Measurements from ENCODE around the gene SCAPER.

SCAPER gene

DNA sequence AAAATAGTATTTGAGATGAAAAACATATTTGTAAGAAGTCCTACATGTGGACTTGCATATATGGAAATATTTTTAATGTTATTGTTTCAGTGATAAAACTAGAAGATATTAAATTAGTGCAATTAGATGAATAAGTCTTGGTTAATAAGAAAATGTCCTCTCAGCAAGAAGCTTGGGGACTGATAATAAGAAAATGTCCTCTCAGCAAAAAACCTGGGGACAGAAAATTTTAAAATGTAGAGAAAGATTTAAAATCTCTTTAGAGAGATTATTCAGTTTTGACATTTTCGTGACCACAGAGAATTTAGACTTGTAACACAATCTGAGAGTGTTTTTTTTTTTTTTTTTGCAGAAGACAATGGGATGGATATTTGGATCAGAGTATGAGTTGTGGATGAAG is 412.6 kb downstream of the SCAPER start:
- no peaks in the 10 kb centered on the region for H3K36me3 ChIP-seq (ENCODE audit: control insufficient read depth, insufficient read depth, low read length)
- no peaks in the 10 kb centered on the region for H3K27me3 ChIP-seq (ENCODE audit: control insufficient read depth, insufficient read depth, low read length)
- no peaks in the 10 kb centered on the region for H3K9me3 ChIP-seq (ENCODE audit: control insufficient read depth, low read length)
- no peak overlapping the region for H3K9ac ChIP-seq (ENCODE audit: low read length)
- no peak overlapping the region for H3K4me3 ChIP-seq (ENCODE audit: low read length)
- no peaks in the 10 kb centered on the region for H3K4me1 ChIP-seq (ENCODE audit: control insufficient read depth, insufficient read depth, low read length)

DNA sequence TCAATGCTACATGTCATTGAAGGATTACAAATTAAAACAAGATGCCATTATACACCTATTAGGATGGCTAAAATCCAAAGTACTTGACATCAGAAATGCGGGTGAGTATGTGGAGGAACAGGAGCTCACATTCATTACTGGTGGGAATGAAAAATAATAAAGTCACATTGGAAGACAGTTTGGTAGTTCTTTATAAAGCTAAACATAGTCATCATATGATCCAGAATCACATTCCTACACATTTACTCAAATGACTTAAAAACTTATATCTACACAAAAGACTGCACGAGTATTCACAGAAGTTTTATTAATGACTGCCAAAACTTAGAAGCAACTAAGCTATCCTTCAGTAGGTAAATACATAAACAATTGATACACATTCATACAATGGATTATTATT is 421.4 kb downstream of the SCAPER start:
- no peaks in the 10 kb centered on the region for H3K36me3 ChIP-seq (ENCODE audit: control insufficient read depth, insufficient read depth, low read length)
- H3K4me3 ChIP-seq (ENCODE audit: low read length), result no peak overlapping the region
- H3K4me1 ChIP-seq (ENCODE audit: control insufficient read depth, insufficient read depth, low read length), result no peaks in the 10 kb centered on the region
- H3K9ac ChIP-seq (ENCODE audit: low read length), result no peak overlapping the region
- H3K27me3 ChIP-seq (ENCODE audit: control insufficient read depth, insufficient read depth, low read length), result no peaks in the 10 kb centered on the region
- H3K9me3 ChIP-seq (ENCODE audit: control insufficient read depth, low read length), result no peaks in the 10 kb centered on the region

DNA sequence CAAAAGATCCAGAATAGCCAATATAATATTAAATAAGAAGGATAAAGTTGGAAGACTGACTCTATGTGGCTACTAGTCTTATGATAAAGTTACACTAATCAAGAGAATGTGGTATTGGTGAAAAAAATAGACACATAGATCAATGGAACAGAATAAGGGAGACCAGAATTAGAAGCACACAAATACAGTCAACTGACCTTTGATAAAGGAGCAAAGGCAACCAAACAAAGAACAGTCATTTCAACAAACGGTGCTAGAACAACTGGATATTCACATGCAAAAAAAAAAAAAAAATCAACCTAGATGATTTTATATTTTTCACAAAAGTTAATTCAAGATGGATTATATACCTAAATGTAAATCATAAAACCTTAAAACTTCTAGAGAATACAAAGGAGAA is 422.1 kb downstream of the SCAPER start:
- Histone ChIP-seq H3K36me3 (ENCODE audit: control insufficient read depth, insufficient read depth, low read length) (no peaks in the 10 kb centered on the region), H3K9ac (ENCODE audit: low read length) (no peak overlapping the region), H3K9me3 (ENCODE audit: control insufficient read depth, low read length) (no peaks in the 10 kb centered on the region), H3K4me1 (ENCODE audit: control insufficient read depth, insufficient read depth, low read length) (no peaks in the 10 kb centered on the region), H3K4me3 (ENCODE audit: low read length) (no peak overlapping the region), H3K27me3 (ENCODE audit: control insufficient read depth, insufficient read depth, low read length) (no peaks in the 10 kb centered on the region)

DNA sequence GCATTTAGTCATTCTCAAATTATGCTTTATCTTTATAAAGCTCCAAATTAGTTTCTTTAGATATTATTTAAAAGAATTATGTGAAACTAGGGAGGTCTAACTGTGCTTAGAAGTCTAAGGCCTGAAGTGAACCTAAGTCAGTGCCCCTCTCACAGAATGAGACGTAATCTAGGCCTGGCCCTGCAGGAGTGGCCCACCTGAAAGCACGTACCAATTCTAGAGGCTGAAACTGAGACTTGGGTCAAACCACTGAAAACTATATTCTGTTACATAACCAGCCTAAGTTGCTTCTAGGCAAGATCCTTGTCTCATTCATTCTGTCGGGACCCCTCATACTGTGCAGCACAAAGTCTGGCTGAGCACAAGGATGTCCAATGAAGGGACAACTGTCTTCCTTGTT is 424.9 kb downstream of the SCAPER start:
- H3K4me1 ChIP-seq (ENCODE audit: control insufficient read depth, insufficient read depth, low read length), result no peaks in the 10 kb centered on the region
- no peak overlapping the region for H3K4me3 ChIP-seq (ENCODE audit: low read length)
- H3K9ac ChIP-seq (ENCODE audit: low read length), result no peak overlapping the region
- H3K36me3 ChIP-seq (ENCODE audit: control insufficient read depth, insufficient read depth, low read length), result no peaks in the 10 kb centered on the region
- no peaks in the 10 kb centered on the region for H3K27me3 ChIP-seq (ENCODE audit: control insufficient read depth, insufficient read depth, low read length)
- H3K9me3 ChIP-seq (ENCODE audit: control insufficient read depth, low read length), result no peaks in the 10 kb centered on the region

DNA sequence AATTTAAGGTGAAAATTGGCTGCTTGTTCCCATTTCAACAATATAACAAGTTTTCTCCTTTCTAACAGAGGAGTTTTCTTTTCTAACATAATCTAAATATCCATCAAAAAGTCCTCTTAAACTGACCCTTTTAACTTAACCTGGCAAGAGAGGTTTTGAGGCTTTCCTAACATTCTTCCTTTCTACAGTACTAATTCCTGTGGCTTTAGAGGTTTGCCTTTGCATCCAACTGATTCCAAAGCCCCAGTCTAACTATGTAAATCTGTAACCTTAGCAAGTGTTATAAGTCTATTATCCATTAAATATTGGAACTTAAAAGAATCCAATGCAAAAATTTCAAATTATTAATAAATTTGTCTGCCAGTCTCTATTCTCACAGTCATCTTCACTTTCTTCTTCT is 434.4 kb downstream of the SCAPER start:
- Histone ChIP-seq H3K9me3 (ENCODE audit: control insufficient read depth, low read length) (no peaks in the 10 kb centered on the region), H3K27me3 (ENCODE audit: control insufficient read depth, insufficient read depth, low read length) (no peaks in the 10 kb centered on the region), H3K4me1 (ENCODE audit: control insufficient read depth, insufficient read depth, low read length) (no peaks in the 10 kb centered on the region), H3K9ac (ENCODE audit: low read length) (no peak overlapping the region), H3K36me3 (ENCODE audit: control insufficient read depth, insufficient read depth, low read length) (no peaks in the 10 kb centered on the region), H3K4me3 (ENCODE audit: low read length) (no peak overlapping the region)

DNA sequence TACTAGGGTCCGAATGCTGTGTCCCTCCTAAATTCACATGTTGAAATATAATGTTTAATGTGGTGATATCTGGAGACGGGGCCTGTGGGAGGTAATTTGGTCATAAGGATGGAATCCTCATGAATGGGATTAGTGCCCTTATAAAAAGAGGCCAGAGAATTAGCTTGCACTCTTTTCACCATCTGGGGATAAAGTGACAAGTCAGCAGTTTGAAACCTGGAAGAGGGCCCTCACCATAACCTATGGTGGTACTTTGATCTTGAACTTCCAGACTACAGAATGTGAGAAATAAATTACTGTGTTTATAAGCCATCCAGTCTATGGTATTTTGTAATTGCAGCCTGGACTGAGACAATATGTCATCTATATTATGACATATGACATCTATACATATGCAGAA is 436.4 kb downstream of the SCAPER start:
- no peaks in the 10 kb centered on the region for H3K4me1 ChIP-seq (ENCODE audit: control insufficient read depth, insufficient read depth, low read length)
- no peaks in the 10 kb centered on the region for H3K9me3 ChIP-seq (ENCODE audit: control insufficient read depth, low read length)
- H3K9ac ChIP-seq (ENCODE audit: low read length), result no peak overlapping the region
- H3K36me3 ChIP-seq (ENCODE audit: control insufficient read depth, insufficient read depth, low read length), result no peaks in the 10 kb centered on the region
- H3K27me3 ChIP-seq (ENCODE audit: control insufficient read depth, insufficient read depth, low read length), result no peaks in the 10 kb centered on the region
- H3K4me3 ChIP-seq (ENCODE audit: low read length), result no peak overlapping the region

DNA sequence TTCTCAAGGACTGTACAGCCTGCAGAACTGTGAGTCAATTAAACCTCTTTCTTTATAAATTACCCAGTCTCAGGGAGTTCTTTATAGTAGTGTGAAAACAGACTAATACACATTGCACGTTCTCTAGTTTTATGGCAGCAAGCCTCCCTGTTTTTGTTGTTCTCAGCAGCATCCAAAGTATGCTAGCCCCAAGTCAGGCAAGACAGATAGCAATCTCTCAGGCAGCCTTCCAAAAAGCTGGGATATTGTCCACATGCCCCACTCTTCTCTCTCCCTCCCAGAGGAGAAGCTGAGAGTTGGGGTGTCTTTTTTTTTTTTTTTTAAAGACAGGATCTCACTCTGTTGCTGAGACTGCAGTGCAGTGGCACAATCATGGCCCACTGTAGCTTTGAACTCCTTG is 438.0 kb downstream of the SCAPER start:
- H3K36me3 ChIP-seq (ENCODE audit: control insufficient read depth, insufficient read depth, low read length), result no peaks in the 10 kb centered on the region

DNA sequence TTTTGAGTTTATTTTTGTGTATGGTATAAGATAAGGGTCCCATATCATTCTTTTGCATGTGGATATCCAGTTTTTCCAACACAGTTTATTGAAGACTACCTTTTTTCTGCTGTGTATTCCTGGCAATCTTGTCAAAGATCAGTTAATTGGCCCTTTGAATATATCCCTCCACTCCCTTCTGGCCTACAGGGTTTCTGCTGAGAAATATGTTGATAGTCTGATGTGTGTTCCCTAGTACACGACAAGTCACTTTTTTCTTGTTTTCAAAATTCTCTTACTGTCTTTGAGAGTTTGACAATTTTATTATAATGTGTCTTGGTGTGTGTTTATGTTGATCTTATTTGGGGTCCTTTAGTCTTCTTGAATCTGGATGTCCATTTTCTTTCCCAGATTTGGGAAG is 439.4 kb downstream of the SCAPER start:
- no peaks in the 10 kb centered on the region for H3K4me1 ChIP-seq (ENCODE audit: control insufficient read depth, insufficient read depth, low read length)
- no peak overlapping the region for H3K9ac ChIP-seq (ENCODE audit: low read length)
- H3K36me3 ChIP-seq (ENCODE audit: control insufficient read depth, insufficient read depth, low read length), result no peaks in the 10 kb centered on the region

More for the DNA sequence above, 438.0 kb downstream of the SCAPER start:
- no peaks in the 10 kb centered on the region for H3K27me3 ChIP-seq (ENCODE audit: control insufficient read depth, insufficient read depth, low read length)
- H3K4me1 ChIP-seq (ENCODE audit: control insufficient read depth, insufficient read depth, low read length), result no peaks in the 10 kb centered on the region
- H3K9me3 ChIP-seq (ENCODE audit: control insufficient read depth, low read length), result no peaks in the 10 kb centered on the region
- H3K4me3 ChIP-seq (ENCODE audit: low read length), result no peak overlapping the region
- H3K9ac ChIP-seq (ENCODE audit: low read length), result no peak overlapping the region

DNA sequence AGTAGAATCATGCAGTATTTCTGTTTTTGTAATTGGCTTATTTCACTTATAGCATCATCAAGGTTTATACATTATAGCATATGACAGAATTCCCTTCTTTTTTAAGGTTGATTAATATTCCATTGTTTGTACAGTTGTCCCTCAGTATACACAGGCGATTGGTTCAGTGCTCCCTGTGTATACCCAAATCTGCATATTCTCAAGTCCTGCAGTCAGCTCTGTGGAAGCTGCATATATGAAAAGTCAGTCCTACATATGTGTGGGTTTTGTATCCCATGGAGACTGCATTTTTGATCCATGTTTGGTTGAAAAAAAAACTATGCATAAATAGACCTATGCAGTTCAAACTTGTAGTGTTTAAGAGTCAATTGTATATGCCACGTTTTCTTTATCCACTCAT is 440.9 kb downstream of the SCAPER start:
- Histone ChIP-seq H3K9ac (ENCODE audit: low read length) (no peak overlapping the region), H3K4me3 (ENCODE audit: low read length) (no peak overlapping the region), H3K36me3 (ENCODE audit: control insufficient read depth, insufficient read depth, low read length) (no peaks in the 10 kb centered on the region), H3K4me1 (ENCODE audit: control insufficient read depth, insufficient read depth, low read length) (no peaks in the 10 kb centered on the region), H3K9me3 (ENCODE audit: control insufficient read depth, low read length) (no peaks in the 10 kb centered on the region), H3K27me3 (ENCODE audit: control insufficient read depth, insufficient read depth, low read length) (no peaks in the 10 kb centered on the region)

More for the DNA sequence above, 439.4 kb downstream of the SCAPER start:
- Histone ChIP-seq H3K9me3 (ENCODE audit: control insufficient read depth, low read length) (no peaks in the 10 kb centered on the region), H3K27me3 (ENCODE audit: control insufficient read depth, insufficient read depth, low read length) (no peaks in the 10 kb centered on the region), H3K4me3 (ENCODE audit: low read length) (no peak overlapping the region)

DNA sequence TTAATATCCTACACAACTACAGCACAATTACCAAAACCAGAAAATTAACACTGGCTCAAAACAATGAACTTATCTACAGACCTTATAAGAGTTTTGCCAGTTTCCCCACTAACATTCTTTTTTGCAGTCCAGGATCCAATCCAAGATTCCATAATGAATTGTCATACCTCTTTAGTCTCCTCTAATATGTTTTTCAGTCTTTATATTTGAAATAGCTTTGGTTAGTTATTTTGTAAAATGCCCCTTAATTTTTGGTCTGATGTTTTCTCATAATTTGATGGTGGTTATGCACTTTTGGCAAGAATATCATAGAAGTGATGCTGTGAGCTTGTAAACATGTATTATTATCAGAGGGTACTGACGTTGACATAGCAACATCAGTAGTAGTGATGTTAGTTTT is 444.3 kb downstream of the SCAPER start:
- no peaks in the 10 kb centered on the region for H3K36me3 ChIP-seq (ENCODE audit: control insufficient read depth, insufficient read depth, low read length)
- H3K27me3 ChIP-seq (ENCODE audit: control insufficient read depth, insufficient read depth, low read length), result no peaks in the 10 kb centered on the region
- H3K4me1 ChIP-seq (ENCODE audit: control insufficient read depth, insufficient read depth, low read length), result no peaks in the 10 kb centered on the region
- no peaks in the 10 kb centered on the region for H3K9me3 ChIP-seq (ENCODE audit: control insufficient read depth, low read length)
- H3K9ac ChIP-seq (ENCODE audit: low read length), result no peak overlapping the region
- no peak overlapping the region for H3K4me3 ChIP-seq (ENCODE audit: low read length)

DNA sequence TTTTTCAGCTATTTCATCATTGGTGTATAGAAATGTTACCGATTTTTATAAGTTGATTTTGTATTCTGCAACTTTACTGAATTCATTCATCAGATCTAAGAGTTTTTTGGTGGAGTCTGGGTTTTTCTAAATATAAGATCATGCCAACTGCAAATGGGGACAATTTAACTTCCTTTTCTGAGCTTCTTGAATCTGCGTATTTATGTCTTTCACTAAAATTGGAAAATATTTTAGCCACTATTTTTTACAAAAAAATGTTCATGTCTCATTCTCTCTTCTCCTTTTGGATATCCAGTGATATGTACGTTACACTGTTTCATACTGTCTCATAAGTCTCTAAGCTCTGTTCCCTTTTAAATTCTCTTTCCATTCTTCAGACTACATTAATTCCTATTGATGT is 444.8 kb downstream of the SCAPER start:
- H3K9ac ChIP-seq (ENCODE audit: low read length), result no peak overlapping the region
- no peak overlapping the region for H3K4me3 ChIP-seq (ENCODE audit: low read length)
- H3K36me3 ChIP-seq (ENCODE audit: control insufficient read depth, insufficient read depth, low read length), result no peaks in the 10 kb centered on the region
- H3K4me1 ChIP-seq (ENCODE audit: control insufficient read depth, insufficient read depth, low read length), result no peaks in the 10 kb centered on the region
- no peaks in the 10 kb centered on the region for H3K27me3 ChIP-seq (ENCODE audit: control insufficient read depth, insufficient read depth, low read length)
- H3K9me3 ChIP-seq (ENCODE audit: control insufficient read depth, low read length), result no peaks in the 10 kb centered on the region

DNA sequence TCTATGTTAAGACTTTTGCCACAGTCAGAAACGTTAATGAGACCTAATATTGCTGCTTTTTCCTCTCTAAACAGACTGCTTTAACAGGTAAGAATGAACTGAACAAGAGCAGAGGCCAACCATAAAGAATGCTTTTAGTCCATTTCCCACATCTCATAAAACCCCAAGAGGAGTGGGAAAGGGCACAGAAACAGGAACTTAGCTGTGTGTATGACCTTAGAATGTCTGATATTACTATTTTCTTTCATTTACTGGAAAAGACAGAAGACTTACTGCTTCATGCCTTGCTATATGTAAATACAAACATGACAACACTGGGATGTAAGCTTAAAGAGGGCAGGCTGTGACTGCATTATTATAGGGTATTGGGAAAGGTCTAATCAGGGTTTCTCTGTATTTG is 453.6 kb downstream of the SCAPER start:
- Histone ChIP-seq H3K4me1 (ENCODE audit: control insufficient read depth, insufficient read depth, low read length) (no peaks in the 10 kb centered on the region), H3K4me3 (ENCODE audit: low read length) (no peak overlapping the region), H3K9ac (ENCODE audit: low read length) (no peak overlapping the region), H3K27me3 (ENCODE audit: control insufficient read depth, insufficient read depth, low read length) (no peaks in the 10 kb centered on the region), H3K36me3 (ENCODE audit: control insufficient read depth, insufficient read depth, low read length) (no peaks in the 10 kb centered on the region), H3K9me3 (ENCODE audit: control insufficient read depth, low read length) (no peaks in the 10 kb centered on the region)

DNA sequence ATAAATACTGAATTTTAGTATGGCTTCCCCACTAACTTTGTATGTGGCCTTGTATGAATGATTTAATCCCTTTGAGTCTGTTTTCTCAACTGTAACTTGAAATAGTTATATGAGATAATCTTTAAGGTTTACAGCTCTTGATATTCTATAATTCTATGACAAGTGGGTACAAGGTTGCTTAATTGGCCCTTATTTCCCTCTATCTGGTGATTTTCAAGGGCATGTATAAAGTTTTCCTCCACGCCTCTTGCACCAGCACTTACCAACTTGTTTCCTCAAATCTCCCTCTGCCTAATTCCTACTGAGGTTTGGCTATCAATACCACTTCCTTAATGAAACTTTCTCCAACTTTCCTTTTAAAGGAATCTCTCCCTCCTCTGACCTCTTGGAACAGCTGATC is 455.7 kb downstream of the SCAPER start:
- no peaks in the 10 kb centered on the region for H3K27me3 ChIP-seq (ENCODE audit: control insufficient read depth, insufficient read depth, low read length)
- no peaks in the 10 kb centered on the region for H3K4me1 ChIP-seq (ENCODE audit: control insufficient read depth, insufficient read depth, low read length)
- no peak overlapping the region for H3K9ac ChIP-seq (ENCODE audit: low read length)
- H3K9me3 ChIP-seq (ENCODE audit: control insufficient read depth, low read length), result no peaks in the 10 kb centered on the region
- H3K36me3 ChIP-seq (ENCODE audit: control insufficient read depth, insufficient read depth, low read length), result no peaks in the 10 kb centered on the region
- H3K4me3 ChIP-seq (ENCODE audit: low read length), result no peak overlapping the region

All from mucosa of stomach (tissue), 1 donor.